GM12864 (cell line): ENCODE data around the gene EVA1C.
"Not testable (repeated sequence)": the region's sequence is repeated elsewhere in the genome, so short reads cannot be mapped to it uniquely, and the experiment has no call there.

Experiments
- DNase-seq: peaks from one replicate; pipeline ENCODE4 v3.0.0-alpha.2; 2011; ENCODE audit warnings: low read depth
- H3K4me3 ChIP-seq: 2 replicates; pipeline ENCODE4 v1.5.1; 2011; ENCODE audit warnings: mild to moderate bottlenecking, low read depth, low read length, control low read depth
- CTCF ChIP-seq: IDR thresholded peaks from 2 replicates; pipeline ENCODE4 v1.5.1; 2011; ENCODE audit warnings: low read depth, mild to moderate bottlenecking, moderate library complexity, low read length, control low read depth, inconsistent platforms; ENCODE audit errors: missing control alignments

Gene EVA1C

GRCh38 chr21:32499249-32500055 lies 86.9 kb downstream of the EVA1C start:
- H3K4me3 ChIP-seq = no peak overlapping the region
- no peak for DNase-seq
- TF ChIP-seq CTCF = no peak

GRCh38 chr21:32503641-32504040 lies 91.1 kb downstream of the EVA1C start:
- not testable (repeated sequence) for DNase-seq

DNA sequence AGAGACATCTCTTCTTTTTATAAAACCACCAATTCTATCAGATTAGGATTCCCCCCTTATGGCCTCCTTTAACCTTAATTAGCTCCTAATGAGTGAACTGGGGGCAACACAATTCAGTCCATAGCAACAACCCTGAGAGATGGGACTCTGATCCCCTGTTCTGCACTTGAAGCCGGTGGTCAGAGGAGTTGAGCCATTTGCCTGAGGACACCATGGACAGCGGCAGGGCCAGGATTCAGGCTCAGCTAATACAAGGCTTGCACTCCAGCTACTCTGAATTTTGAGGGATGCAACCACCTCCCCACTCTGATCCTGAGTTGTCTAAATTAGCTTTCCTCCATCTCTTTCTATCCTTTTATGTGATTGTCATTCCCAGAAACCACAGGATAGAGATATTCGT lies 93.3 kb downstream of the EVA1C start:
- not testable (repeated sequence) for DNase-seq, H3K4me3 ChIP-seq

More at GRCh38 chr21:32503641-32504040, 91.1 kb downstream of the EVA1C start:
- H3K4me3 ChIP-seq = not testable (repeated sequence)

DNA sequence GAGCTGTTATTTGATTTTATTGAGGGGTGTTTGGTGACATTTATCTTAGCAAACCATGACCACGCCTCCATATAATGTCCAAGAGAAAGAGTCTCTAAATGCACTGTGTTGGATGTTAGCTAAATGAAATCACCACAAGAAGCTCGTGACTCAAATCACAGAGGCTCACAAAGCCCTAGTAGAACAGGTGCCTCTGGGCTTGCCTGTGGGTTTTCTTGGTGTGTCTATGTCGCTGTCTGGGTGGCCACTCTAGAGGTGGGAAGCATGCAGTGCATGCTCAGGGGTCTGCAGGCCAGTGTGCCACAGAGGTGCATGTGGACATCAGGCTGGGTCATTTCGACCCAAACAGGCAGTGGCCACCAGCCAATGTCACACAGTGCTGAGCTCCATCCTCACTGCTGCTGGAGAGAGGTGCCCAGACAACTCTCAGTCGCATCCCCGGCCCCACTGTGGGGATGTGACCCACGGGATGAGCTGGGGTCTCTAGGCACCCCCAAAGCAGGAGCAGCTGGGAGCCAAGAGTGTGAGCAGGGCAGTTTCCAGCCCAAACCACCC lies 94.0 kb downstream of the EVA1C start:
- not testable (repeated sequence) for DNase-seq, H3K4me3 ChIP-seq

DNA sequence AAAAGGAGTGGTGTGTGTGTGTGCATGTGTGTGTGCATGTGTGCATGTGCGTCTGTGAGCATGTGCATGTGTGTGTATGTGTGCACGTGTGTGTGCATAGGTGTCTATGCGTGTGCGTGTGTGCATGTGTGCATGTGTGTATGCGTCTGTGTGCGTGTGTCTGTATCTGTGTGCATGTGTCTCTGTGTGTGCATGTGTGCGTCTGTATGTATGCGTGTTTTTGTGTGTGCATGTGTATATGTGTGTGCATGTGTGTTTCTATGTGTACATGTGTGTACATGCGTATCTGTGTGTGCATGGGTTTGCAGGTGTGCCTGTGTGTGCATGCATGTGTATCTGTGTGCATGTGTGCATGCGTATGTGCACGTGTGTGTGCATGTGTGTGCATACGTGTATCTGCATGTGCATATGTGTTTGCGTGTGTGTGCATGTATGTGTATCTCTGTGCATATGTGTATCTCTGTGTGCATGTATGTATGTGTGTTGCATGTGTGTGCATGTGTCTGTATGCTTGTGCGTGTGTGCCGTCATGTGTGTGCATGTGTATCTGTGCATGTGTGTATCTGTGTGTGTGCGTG lies 94.9 kb downstream of the EVA1C start:
- TF ChIP-seq CTCF = no peak
- H3K4me3 ChIP-seq = no peak overlapping the region

DNA sequence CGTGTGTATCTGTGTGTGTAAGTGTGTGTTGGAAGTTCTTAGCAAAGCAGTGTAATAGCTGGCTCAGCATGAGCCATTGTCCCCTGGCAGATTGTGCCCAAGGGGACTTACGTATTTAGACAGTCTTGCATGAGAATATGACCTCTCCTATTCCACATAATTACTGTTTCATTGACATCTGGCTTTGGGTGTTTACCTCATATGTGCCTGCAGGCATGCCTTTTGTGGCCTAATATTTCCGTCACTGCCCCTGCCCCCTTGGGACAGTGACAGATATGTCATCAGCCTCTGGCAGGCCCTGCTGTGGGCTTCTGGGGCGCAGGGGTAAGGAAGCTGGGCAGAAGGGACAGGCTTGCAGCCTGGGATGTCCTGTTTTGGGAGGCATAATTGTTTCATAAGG lies 95.5 kb downstream of the EVA1C start:
- H3K4me3 ChIP-seq, DNase-seq: not testable (repeated sequence)

More for the DNA sequence above, 94.9 kb downstream of the EVA1C start:
- DNase-seq = no peak

DNA sequence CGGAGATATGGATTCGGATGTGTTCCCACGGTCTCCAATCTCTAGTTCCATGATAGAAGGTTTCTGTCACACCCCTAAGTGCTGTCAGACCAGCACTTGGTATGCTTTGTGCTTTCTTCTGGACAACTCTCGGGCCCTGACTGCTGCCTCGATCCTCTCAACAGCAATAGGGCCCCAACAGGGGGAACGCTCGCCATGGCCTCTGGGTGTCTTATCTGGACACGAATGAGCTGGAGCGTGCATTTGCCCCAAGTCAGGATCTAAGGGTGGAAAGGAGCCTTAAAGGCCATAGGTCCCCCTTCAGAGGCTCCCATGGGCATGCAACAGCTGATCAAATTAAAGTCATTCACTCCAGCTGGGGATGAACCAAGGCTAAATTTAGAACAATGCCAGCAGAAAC lies 96.1 kb downstream of the EVA1C start:
- no peak overlapping the region for H3K4me3 ChIP-seq
- TF ChIP-seq CTCF = no peak
- no peak for DNase-seq

DNA sequence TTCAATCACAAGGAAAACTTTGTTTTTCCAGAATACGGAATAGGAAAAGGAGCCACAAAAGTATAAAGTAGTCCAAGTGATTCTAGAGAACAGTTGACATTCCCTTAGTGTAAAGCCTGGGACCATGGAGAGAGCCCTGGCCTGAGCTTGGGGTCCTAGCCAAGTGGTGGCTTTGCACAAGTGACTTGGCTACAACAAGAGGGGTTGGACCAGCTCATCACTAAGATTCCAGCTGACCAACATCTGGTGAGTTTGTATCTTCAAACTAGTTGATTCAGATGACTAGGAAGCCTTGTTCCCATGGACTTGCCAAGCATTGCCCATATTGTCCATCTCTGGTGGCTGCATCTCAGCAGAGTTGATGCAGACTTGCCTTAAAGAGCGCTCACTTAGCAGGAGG lies 96.5 kb downstream of the EVA1C start:
- not testable (repeated sequence) for DNase-seq, H3K4me3 ChIP-seq

DNA sequence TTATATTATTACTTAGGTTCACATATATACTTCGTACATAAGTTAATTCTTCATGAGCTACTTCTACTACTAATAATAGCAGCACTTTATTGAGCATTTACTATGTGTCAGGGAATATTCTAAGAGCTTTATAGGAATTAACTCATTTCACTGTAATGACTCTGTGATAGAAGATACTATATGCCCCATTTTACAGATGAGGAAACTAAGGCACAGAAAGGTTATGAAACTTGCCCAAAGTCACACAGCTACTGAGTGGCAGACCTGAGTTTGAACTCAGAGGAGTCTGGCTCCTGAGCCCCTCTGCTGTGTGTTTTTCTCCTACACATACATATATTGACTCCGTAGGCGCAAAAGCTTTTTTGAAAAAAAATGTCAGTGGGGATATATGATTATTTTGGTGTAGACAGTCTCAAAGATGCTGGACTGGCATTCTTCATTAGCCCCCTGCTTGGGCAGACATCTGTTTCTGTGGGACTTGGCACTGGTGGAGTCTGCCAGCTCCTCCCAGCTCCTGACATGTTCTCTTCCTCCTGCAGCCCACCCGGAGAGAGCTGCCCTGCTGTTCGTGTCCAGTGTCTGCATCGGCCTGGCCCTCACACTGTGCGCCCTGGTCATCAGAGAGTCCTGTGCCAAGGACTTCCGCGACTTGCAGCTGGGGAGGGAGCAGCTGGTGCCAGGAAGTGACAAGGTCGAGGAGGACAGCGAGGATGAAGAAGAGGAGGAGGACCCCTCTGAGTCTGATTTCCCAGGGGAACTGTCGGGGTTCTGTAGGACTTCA lies 102.0 kb downstream of the EVA1C start:
- no peak for DNase-seq

More for the DNA sequence above, 102.0 kb downstream of the EVA1C start:
- H3K4me3 ChIP-seq = no peak overlapping the region
- no peak for TF ChIP-seq CTCF
